Measurements from ENCODE around the gene PFKM.

Gene PFKM

DNA sequence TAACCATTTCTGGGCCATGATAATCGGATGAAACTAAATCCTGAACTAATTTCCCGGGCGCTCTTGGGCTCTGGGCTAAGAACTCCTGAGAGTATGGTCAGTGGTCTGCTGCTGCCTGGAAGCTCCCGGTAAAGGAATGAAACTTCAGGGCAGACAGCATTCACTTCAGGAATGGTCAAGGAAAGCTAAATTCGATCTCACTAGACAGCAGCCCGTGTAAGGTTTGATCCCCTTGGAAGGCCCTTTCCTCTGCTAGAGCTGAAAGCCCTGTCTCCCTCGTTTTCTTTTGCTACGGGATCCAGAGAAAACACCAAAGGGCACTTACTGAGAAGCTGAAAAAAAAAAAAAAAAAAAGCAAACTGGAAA is 37.5 kb downstream of the PFKM start:
- peak; percentile 4 for DNase-seq

DNA sequence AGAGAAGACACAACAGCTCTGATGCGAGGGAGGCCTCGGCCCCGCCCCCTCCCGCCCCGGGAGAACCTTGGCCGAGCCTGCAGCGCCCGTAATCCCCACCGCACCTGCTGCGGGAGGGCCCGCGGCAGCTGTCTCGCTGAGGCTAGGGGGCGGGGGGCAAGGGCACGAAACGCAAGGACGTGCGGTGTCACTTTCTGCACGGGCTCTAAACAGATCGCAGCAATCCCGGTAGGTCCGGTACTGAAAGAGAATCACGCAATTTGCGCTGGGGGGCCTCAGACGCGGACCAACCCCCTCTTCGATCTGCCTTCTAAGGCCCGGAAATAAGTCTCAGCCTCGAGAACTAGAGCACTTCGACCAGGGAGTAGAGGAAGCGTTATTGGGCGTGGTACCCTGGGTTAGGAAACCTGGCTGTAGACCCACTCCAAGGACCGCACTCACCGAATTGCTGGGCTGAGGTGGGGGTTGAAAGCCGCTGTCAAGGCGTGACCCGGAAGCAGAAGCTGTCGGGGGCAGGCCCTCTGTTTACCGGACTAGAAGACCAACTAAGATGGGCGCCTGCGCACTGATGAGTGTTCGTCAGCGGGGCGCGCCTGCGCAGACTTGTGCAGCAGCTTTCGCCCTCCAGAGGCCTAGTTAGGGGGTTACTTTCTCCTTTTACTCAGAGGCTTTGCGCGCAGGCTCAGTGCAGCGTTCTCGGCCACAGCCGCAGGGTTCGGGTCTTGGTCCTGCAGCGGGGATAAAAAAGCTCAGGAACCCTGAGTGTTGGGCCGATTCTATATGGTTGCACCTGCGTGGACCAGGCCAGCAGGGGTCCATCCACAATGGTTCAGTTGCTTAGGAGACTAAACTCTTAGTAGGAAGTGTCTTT is 38.1 kb downstream of the PFKM start, which contains the start of gene ASB8:
Gene ASB8 (minus strand): TSS at position 498 of the 871 bp plus-strand sequence. CDS start 4,019 bp downstream, outside the sequence.
- DNase-seq, result peak; percentile 89

GRCh38 chr12:48157889-48158370 is 38.8 kb downstream of the PFKM start:
- DNase-seq, result peak; percentile 6

- DNase-seq, result no peak
These were observed 40.9 kb downstream of the PFKM start for GRCh38 chr12:48160046-48160445.

- no peak for DNase-seq
These were observed 41.6 kb downstream of the PFKM start for GRCh38 chr12:48160807-48161206.

GRCh38 chr12:48163150-48163747 is 44.1 kb downstream of the PFKM start:
- no peak for DNase-seq

DNA sequence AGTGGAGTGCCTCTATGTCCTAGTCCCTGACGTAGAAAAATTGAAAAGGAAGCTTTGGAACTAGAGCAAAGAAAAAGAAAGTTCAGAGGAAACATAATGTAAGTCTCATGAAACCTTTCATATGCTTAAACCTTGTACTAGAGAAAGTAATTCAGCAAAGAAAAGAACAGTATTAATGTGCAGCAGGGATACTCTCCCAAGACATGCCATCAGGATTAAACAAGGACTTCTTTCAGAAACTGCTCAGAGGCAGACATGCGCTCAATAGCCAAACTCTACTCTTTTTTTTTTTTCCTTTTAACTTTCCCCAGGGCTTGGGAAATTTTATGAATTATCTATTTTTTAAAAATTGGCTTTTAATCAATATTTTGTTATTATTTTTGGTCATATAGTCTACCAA is 45.3 kb downstream of the PFKM start:
- DNase-seq, result no peak

DNA sequence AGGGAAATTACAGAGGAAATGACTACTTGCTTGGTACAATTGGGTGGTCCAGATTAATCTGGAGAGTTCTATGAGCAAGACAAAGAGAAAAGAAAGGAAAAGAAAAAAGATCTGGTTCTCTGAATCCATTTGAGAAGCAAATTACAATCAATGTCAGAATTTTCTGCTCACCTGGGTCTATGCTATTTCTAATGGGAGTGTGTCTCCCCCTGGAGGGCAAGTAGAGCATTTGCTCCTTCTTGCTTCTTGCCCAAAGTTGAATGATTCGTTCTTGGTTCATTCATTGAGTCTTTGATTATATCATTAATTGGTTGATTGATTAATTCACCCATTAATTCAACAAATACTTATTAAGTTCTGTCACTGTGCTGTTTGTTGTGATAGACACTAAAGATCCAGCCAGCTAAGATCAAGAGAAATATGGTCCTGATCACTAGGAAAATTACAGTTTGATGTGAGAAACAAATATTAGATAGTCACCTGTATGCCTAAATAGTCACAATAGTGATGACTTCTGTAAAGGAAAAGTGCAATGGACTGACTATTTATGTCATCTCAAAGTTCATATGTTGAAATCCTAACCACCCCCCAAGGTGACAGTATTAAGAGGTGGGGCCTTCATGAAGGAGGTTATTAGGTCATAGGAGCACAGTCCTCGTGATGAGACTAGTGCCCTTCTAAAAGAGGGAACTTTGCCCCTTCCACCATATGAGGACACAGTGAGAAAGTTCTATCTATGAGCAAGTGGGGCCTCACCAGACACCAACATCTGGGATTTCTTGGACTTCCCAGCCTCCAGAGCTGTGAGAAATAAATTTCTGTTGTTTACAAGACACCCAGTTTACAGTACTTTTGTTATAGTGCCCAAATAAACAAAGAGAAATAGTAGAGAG is 46.2 kb downstream of the PFKM start:
- peak; percentile 13 for DNase-seq

DNA sequence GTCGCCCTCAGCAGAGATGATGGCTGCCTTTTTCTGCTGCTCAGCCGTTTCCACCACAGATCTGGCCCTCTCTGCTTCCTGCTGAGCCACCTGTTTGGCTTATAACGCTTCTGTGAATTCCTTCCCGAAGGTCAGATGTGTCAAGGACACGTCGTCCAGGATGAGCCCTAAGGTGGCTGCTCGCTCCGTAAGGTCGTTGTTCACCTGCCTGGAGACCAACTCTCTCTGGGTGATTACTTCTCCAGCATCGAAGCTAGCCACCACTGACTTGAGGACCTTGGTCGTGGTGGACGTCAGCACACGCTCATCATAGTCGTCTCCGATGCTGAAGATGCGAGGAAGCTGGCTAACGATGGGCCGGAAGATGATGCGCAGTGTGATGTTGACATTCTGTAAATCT is 49.8 kb downstream of the PFKM start:
- DNase-seq, result no peak

- DNase-seq, result peak; percentile 38
These were observed 56.7 kb downstream of the PFKM start for GRCh38 chr12:48175613-48176416.

GRCh38 chr12:48176417-48176751 is 57.2 kb downstream of the PFKM start:
- DNase-seq, result no peak

DNA sequence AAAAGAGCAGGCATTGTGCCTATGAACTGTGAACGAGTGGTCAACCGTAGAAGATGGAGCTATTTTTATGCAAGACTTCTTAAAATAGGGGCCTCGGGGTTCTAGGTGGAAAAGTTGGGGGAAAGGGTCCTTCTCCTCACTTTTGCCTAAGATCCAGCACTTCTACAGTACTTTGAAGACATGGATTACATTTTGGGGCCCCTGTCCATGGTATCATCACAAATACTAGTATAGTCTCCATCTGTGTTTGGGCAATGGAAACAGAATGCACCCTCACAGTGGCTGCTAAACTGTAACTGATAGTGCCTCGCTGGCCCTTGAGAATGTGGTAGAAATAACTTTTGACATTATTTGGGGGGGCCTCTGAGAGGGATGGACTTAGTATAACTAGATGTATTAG is 58.8 kb downstream of the PFKM start:
- no peak for DNase-seq

GRCh38 chr12:48179466-48179865 is 60.3 kb downstream of the PFKM start:
- DNase-seq, result no peak

- no peak for DNase-seq
These were observed 61.3 kb downstream of the PFKM start for GRCh38 chr12:48180424-48180823.

DNA sequence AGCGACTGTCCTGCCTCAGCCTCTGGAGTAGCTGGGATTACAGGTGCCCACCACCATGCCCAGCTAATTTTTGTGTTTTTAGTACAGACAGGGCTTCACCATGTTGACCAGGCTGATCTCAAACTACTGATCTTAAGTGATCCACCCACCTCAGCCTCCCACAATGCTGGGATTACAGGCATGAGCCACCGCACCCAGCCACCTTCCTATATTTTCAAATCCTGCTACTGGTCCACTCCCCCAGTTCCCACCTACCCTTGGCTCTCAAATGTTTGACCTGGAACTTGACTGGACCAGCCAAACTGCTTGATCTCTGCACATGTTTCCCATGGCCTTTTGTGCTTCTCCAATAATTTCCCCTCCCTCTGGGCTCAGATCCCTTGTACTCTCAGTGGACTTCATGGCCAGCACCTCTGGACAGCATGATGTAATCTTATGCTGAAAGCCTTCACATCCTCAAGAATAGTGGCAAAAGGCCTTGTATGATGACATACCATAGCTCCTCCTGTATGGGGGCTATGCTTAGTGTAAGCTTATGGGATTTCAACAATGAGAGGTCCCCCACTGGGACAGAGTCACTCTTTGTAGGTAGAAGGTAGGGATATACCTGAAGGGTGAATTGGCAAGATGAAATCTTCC is 61.8 kb downstream of the PFKM start:
- DNase-seq, result no peak

DNA sequence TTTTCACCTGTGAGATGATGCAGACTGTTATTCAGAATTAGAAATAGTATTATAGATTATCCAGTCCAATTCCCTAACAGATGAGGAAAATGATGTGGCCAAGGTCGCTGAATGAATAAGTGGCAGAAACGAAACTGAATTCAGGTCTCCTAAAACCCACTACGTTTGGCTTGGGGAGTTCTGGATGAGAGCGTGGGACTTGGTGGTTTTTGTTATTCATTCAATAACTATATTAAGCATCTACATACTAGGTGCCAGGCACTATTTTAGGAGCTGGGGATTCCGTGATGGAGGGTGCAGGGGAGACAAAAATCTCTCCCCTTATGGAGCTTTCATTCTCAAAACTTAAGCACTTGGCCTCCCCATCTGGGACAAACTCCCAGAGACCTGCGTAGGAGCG is 63.5 kb downstream of the PFKM start:
- DNase-seq, result no peak

DNA sequence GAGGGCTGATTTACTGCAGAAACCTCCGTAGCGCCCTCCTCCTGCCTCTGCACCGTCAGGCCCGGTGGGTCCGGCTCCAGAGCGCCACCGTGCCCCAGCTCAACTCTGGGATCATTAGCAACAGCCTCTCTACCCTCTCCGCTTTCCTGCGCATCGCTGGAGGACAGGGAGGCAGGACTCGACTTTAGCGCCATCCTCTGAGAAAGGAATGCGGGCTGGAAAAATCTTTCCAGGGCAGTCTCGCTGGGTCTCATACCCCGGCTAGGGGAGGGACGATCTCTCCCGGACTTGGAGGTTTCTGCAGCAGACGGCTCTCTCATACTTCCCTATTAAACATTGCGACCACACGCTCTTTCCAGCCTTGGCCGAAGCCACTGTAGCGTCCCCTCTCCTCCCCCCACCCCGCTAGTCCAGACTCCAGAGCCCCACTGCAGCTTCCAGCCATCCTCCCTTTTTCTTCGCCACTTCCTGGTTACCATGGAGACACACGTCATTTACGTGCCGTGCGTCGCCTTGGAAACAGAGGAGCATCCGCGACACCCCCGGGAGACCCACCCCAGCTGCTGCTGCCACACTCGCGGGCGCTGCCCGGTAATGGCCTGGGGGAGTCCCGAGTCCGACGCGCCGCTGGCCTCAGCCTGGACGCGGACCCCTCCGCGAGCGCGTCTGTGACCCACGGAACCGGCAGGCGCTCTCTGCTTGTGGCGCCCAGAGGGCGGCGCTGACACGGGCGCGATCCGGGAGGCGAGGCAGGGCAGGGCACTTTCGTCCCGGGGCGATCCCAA is 64.1 kb downstream of the PFKM start, which contains the start of gene CCDC184:
Gene CCDC184 (plus strand): TSS at position 554 of the 785 bp plus-strand sequence. CDS start 479 bp downstream, outside the sequence.
- peak; percentile 84 for DNase-seq

DNA sequence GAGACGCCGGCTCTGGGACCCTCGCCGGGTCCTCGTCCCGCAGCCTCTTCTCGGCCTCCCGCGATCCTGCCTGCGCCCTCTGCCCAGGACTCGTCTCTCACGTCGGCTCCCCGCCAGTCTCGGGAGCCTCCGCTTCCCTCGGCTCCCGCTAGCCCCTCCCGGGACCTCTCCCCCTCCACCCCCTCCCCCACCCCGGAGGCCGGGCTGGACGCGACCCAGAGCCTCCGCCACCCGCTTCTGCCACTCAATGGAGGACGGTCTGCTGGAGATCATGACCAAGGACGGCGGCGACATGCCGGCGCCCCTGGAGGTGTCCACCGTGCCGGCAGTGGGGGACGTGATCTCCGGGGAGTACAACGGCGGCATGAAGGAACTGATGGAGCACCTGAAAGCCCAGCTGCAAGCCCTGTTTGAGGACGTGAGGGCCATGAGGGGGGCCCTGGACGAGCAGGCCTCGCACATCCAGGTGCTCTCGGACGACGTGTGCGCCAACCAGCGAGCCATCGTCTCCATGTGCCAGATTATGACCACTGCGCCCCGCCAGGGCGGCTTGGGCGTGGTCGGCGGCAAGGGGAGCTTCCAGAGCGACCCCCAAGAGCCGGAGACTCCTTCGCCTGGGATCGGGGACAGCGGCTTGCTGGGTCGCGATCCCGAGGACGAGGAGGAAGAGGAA is 64.8 kb downstream of the PFKM start:
- DNase-seq, result peak; percentile 58

DNA sequence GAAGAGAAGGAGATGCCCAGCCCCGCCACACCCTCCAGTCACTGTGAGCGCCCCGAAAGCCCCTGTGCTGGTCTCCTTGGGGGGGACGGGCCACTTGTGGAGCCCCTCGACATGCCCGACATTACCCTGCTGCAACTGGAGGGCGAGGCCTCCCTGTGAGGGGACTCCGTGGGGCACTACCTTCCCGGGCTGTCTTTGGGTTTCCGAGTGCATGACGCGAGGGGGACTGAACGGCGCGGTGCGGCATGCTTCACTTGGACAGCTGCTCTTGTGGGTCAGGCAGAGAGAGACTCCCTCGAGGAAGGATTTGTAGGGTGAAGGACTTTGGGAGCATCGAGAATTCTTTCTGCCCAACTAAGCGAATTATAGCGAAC is 65.4 kb downstream of the PFKM start:
- peak; percentile 47 for DNase-seq
